Upper lobe of left lung (tissue), 6 donors: Measurements from ENCODE around the gene ARID5A. TPM values are rescaled to one million over a fixed set of nuclear protein-coding genes. Genes with fewer than 3 reads are reported as not detected.

Experiments used
- ATAC-seq, 2 donors: fragments of 200-7000 bp; cut with Tn5 transposase; one replicate each; pipeline ENCODE4 v1.9.1; 2022; ENCODE audit warnings: mild to moderate bottlenecking in 2 of 2, moderate library complexity in 2 of 2; ENCODE audit not compliant: low FRiP score in 2 of 2
- DNase-seq, 2 donors: peaks; one replicate each; pipeline ENCODE4 v3.0.0-alpha.2; 2019 to 2020
- H3K27ac ChIP-seq, 4 donors: fragments of 200-600 bp; sonication (generic); one replicate each; pipeline ENCODE4 v1.5.1; 2016 to 2019
- H3K27me3 ChIP-seq, 4 donors: fragments of 200-600 bp; sonication (generic); one replicate each; pipeline ENCODE4 v1.5.1; 2017 to 2019
- H3K36me3 ChIP-seq, 4 donors: fragments of 200-600 bp; sonication (generic); one replicate each; pipeline ENCODE4 v1.5.1; 2016 to 2019
- H3K4me1 ChIP-seq, 4 donors: fragments of 200-600 bp; sonication (generic); one replicate each; pipeline ENCODE4 v1.5.1; 2018 to 2019
- H3K4me3 ChIP-seq, 4 donors: fragments of 200-600 bp; sonication (generic); one replicate each; pipeline ENCODE4 v1.5.1; 2017 to 2019; ENCODE audit warnings: mild to moderate bottlenecking in 2 of 4, moderate library complexity in 1 of 4
- H3K9me3 ChIP-seq, 4 donors: fragments of 200-600 bp; sonication (generic); one replicate each; pipeline ENCODE4 v1.5.1; 2018 to 2019
- EP300 ChIP-seq, 4 donors: sonication (generic); formaldehyde crosslinking; IDR thresholded peaks; one replicate each; pipeline ENCODE4 v1.5.1; 2017; ENCODE audit warnings: antibody characterized with exemption in 4 of 4, control low read depth in 2 of 4
- POLR2A ChIP-seq, 4 donors: fragments of 450-650 bp; IDR thresholded peaks; one replicate each; pipeline ENCODE4 v1.5.1; 2016 to 2017; ENCODE audit warnings: antibody characterized with exemption in 4 of 4, mild to moderate bottlenecking in 2 of 4
- POLR2AphosphoS5 ChIP-seq, 2 donors: sonication (generic); formaldehyde crosslinking; IDR thresholded peaks; one replicate each; pipeline ENCODE4 v1.5.1; 2017; ENCODE audit warnings: antibody characterized with exemption in 2 of 2
- WGBS, 2 donors: methylation state at CpG; one replicate each; pipeline ENCODE4 v1.1.5; 2017 to 2018; 5-methylcytosine and 5-hydroxymethylcytosine counted together
- total RNA-seq, 6 donors: library from RNA; depleted of rRNA in 4 of 6; stranded (reverse); fragments of >200 nt in 4 of 6; gene quantifications; one replicate each; pipeline versions ENCODE4 v1.1.0 to v1.2.1, GENCODE V29; 2016 to 2021
- TF ChIP-seq, protein P1 (sequence below), 6 experiments: fragments of 450-650 bp in 4 of 6; fragments of 200-600 bp in 2 of 6; sonication (generic) in 2 of 6; IDR thresholded peaks; one replicate each; pipeline ENCODE4 v1.5.1; 2016 to 2019; ENCODE audit warnings: antibody characterized with exemption in 6 of 6
- donor health status: DM: no; HTN: no; CAD: no; lungs with moderate emphysema.
- donor health status: DM: no; HTN: yes; CAD: no; lungs with severe emphysema.

ARID5A gene
- total RNA-seq, 6 donors from 2014 or later, result 18.6 to 57.2 (median 39.7) TPM

GRCh38 chr2:96529376-96530143 lies 7.0 kb upstream of the ARID5A start:
- Histone ChIP-seq H3K4me1 (peaks cover 57 to 77% (median 70%) of the 10 kb centered on the region in 4 donors), H3K4me3 (no peak overlapping the region), H3K9me3 (no peaks in the 10 kb centered on the region), H3K27me3 (no peaks in the 10 kb centered on the region), H3K36me3 (no peaks in the 10 kb centered on the region), H3K27ac (peak overlapping the region; percentile 87 to 94 (median 92))
- ATAC-seq (no peak), DNase-seq (no peak)
- TF ChIP-seq EP300 (IDR thresholded peaks at IDR 0.05) (no peak), POLR2AphosphoS5 (IDR thresholded peaks at IDR 0.05) (no peak), POLR2A (IDR thresholded peaks at IDR 0.05) (no peak)
- TF ChIP-seq, protein P1, sequence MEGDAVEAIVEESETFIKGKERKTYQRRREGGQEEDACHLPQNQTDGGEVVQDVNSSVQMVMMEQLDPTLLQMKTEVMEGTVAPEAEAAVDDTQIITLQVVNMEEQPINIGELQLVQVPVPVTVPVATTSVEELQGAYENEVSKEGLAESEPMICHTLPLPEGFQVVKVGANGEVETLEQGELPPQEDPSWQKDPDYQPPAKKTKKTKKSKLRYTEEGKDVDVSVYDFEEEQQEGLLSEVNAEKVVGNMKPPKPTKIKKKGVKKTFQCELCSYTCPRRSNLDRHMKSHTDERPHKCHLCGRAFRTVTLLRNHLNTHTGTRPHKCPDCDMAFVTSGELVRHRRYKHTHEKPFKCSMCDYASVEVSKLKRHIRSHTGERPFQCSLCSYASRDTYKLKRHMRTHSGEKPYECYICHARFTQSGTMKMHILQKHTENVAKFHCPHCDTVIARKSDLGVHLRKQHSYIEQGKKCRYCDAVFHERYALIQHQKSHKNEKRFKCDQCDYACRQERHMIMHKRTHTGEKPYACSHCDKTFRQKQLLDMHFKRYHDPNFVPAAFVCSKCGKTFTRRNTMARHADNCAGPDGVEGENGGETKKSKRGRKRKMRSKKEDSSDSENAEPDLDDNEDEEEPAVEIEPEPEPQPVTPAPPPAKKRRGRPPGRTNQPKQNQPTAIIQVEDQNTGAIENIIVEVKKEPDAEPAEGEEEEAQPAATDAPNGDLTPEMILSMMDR (IDR thresholded peaks at IDR 0.05), result no peak
- 86 to 93% methylated on average over 6 to 9 of the region's 9 CpGs for WGBS, 2 donors

DNA sequence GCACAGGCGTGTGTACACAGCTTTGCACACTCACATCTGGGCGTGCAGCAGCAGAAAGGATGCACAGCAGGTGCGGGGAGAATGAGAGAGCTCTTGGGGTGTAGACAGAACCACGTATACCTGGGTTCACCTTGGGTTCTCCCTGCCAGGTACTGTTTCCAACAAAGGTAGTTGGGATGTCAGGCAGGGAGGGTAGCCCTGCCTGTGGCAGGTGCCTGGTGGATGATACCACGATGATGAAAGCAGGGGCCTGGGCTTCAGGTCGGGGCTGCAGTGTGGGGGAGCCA lies 6.5 kb upstream of the ARID5A start:
- Histone ChIP-seq H3K9me3 (no peaks in the 10 kb centered on the region), H3K4me3 (no peak overlapping the region), H3K36me3 (no peaks in the 10 kb centered on the region), H3K27me3 (no peaks in the 10 kb centered on the region), H3K27ac (peak overlapping the region in 2 of 4 donors; percentile 94), H3K4me1 (peaks cover 58 to 82% (median 75%) of the 10 kb centered on the region in 4 donors)
- ATAC-seq, result no peak
- WGBS, 2 donors, result 88 to 93% methylated on average over 5 to 6 of the region's 6 CpGs
- TF ChIP-seq, protein P1 (IDR thresholded peaks at IDR 0.05), result no peak
- no peak for TF ChIP-seq EP300 (IDR thresholded peaks at IDR 0.05)
- no peak for DNase-seq

DNA sequence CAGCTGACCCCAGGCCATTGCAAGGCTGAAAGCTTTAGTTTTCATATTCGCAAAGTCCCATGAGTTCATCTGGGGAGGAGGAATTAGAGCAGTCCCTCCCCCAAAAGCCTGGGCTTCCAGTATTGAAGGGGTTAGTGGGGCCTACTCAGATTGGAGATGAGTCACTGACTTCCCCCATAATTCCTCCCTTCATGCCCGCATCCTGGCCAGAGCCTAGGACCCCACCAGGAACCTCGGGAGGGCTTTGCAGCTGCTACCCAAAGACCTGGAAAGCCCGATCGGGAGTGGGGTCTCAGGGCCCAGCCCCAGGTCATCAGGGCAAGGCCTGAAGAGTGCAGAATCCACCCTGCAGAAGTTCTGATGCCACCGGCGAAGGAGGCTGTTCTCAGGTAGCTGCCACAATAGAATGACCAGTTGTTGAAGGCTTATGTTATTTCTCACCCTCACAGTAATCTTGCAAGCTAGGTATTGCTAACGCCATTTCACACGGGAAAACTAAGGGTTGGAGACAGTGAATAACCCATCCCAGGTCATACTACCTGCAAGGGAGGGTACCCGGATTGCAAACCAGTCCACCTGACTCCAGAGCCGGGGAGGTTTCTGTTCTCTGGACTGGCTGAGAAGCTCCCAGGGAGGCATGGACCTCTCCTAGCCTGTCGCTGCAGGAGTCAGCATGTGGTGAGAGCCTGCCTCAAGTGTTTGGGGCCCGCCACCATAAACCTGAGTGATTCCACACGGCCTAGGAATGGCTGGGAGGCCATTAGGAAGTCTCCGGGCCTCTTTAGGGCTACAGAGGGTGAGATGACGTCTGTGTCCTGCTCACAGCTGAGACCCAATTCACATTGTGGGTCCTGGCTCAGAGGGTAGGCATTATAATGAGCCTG lies 5.8 kb upstream of the ARID5A start:
- ATAC-seq (no peak), DNase-seq (no peak)
- 83 to 88% methylated on average over 10 to 16 of the region's 16 CpGs for WGBS, 2 donors
- Histone ChIP-seq H3K4me3 (no peak overlapping the region), H3K27me3 (no peaks in the 10 kb centered on the region), H3K4me1 (peaks cover 58 to 88% (median 80%) of the 10 kb centered on the region in 4 donors), H3K27ac (peak overlapping the region; percentile 76 to 94 (median 93)), H3K9me3 (no peaks in the 10 kb centered on the region), H3K36me3 (no peaks in the 10 kb centered on the region)
- TF ChIP-seq EP300 (IDR thresholded peaks at IDR 0.05) (no peak), POLR2A (IDR thresholded peaks at IDR 0.05) (no peak), POLR2AphosphoS5 (IDR thresholded peaks at IDR 0.05) (no peak)
- TF ChIP-seq, protein P1 (IDR thresholded peaks at IDR 0.05), result no peak

DNA sequence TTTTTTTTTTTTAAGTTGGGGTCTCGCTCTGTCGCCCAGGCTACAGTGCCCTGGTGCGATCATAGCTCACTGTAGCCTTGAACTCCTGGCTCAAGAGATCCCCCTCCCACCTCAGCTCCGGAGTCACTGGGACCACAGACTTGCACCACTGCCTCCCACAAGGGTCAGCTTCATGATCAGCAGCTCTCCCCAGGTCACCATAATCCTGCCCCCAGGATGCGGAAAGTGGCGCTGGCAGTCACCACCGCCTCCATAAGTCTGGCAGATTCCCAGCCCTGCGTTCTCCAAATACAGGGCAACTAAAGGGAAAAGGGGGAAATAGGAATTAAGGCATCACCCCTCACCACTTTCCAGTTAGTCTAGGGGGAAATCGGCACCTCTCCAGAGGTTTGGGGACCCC lies 5.2 kb upstream of the ARID5A start:
- WGBS, 2 donors, result 83 to 85% methylated on average over 9 of the region's 9 CpGs
- H3K4me1 ChIP-seq, result peaks cover 58 to 92% (median 86%) of the 10 kb centered on the region in 4 donors
- TF ChIP-seq POLR2AphosphoS5 (IDR thresholded peaks at IDR 0.05) (no peak), EP300 (IDR thresholded peaks at IDR 0.05) (no peak), POLR2A (IDR thresholded peaks at IDR 0.05) (no peak)
- TF ChIP-seq, protein P1 (IDR thresholded peaks at IDR 0.05), result no peak
- no peaks in the 10 kb centered on the region for H3K36me3 ChIP-seq
- H3K9me3 ChIP-seq, result no peaks in the 10 kb centered on the region
- no peak for DNase-seq
- ATAC-seq, result no peak
- peak overlapping the region; percentile 76 to 94 (median 93) for H3K27ac ChIP-seq
- peak overlapping the region in 2 of 4 donors; percentile 42 to 44 for H3K4me3 ChIP-seq
- no peaks in the 10 kb centered on the region for H3K27me3 ChIP-seq
